ENCODE measurements around the gene C10orf67. TPM values are rescaled to one million over a fixed set of nuclear protein-coding genes. Genes with fewer than 3 reads are reported as not detected.

C10orf67 gene
- total and polyA plus RNA-seq, 2 of the 8 experiments (the other 6 are each of a cell fraction or from before 2014, with no cell fraction given) = 0.05 to 0.11 TPM

DNA sequence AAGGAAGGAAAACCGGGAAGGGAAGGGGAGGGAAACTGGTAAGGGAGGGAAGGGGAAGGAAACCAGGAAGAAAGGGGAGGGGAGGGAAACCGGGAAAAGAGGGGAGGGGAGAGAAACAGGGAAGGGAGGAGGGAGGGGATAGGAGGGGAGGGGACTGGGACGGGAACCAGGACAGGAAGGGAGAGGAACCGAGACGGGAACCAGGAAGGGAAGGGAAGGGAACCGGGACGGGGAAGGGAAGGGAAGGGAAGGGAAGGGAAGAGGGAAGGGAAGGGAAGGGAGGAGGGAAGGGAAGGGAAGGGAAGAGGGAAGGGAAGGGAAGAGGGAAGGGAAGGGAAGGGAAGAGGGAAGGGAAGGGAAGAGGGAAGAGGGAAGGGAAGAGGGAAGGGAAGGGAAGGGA lies 13.6 kb downstream of the C10orf67 start (continued):
- TF ChIP-seq RAD21 (IDR thresholded peaks at IDR 0.05 in 1 of 2, conservative IDR thresholded peaks at IDR 0.05 in 1 of 2; ENCODE audit: low read depth in 2 of 2, low read length in 2 of 2) (no peak), HDAC2 (IDR thresholded peaks at IDR 0.05; ENCODE audit: borderline replicate concordance in 1 of 2, low read depth in 2 of 2, low read length in 2 of 2) (no peak), KDM5A (IDR thresholded peaks at IDR 0.05; ENCODE audit: low read length) (no peak), SAP30 (IDR thresholded peaks at IDR 0.05; ENCODE audit: insufficient read depth, insufficient replicate concordance, low read length) (no peak)

All from H1 (cell line).